Vagina (tissue), 2 donors: ENCODE results near the gene VPS41. TPM values are rescaled to one million over a fixed set of nuclear protein-coding genes. Genes with fewer than 3 reads are reported as not detected.

Experiments
- DNase-seq, 2 donors: peaks; one replicate each; pipeline ENCODE4 v3.0.0-alpha.2; 2017; ENCODE audit errors: extremely low spot score in 2 of 2
- H3K27ac ChIP-seq: fragments of 200-600 bp; sonication (generic); one replicate; pipeline ENCODE4 v1.5.1; 2019
- H3K27me3 ChIP-seq: fragments of 200-600 bp; sonication (generic); one replicate; pipeline ENCODE4 v1.5.1; 2019
- H3K36me3 ChIP-seq, 2 donors: fragments of 200-600 bp; sonication (generic); one replicate each; pipeline ENCODE4 v1.5.1; 2017 to 2019
- H3K4me1 ChIP-seq: fragments of 200-600 bp; sonication (generic); one replicate; pipeline ENCODE4 v1.5.1; 2019
- H3K4me3 ChIP-seq, 2 donors: fragments of 200-600 bp; sonication (generic); 1 replicate in 1 of 2; 2 replicates in 1 of 2; pipeline ENCODE4 v1.5.1; 2016 to 2019
- H3K9me3 ChIP-seq: fragments of 200-600 bp; sonication (generic); one replicate; pipeline ENCODE4 v1.5.1; 2019
- CTCF ChIP-seq, 3 experiments: fragments of 450-650 bp in 2 of 3; fragments of 200-600 bp in 1 of 3; sonication (generic) in 1 of 3; IDR thresholded peaks; one replicate each; pipeline ENCODE4 v1.5.1; 2017 to 2019; ENCODE audit warnings: antibody characterized with exemption in 3 of 3, mild to moderate bottlenecking in 2 of 3, moderate library complexity in 2 of 3
- POLR2A ChIP-seq, 2 donors: fragments of 450-650 bp; IDR thresholded peaks; one replicate each; pipeline ENCODE4 v1.6.1; 2017; ENCODE audit warnings: antibody characterized with exemption in 2 of 2, mild to moderate bottlenecking in 2 of 2, moderate library complexity in 2 of 2
- POLR2AphosphoS5 ChIP-seq, 2 donors: sonication (generic); formaldehyde crosslinking; IDR thresholded peaks; one replicate each; pipeline ENCODE4 v1.9.0; 2017; ENCODE audit warnings: antibody characterized with exemption in 2 of 2, mild to moderate bottlenecking in 2 of 2, low read depth in 1 of 2; ENCODE audit not compliant: insufficient read depth in 1 of 2
- intact Hi-C: fragments of 100-400 bp; cut with DNase I; formaldehyde crosslinking; loops from one replicate; pipeline ENCODE4 v1.15.1; 2023
- total RNA-seq: library from RNA; depleted of rRNA; stranded (reverse); fragments of >200 nt; gene quantifications from one replicate; pipeline ENCODE4 v1.2.3, GENCODE V29; 2016

VPS41 gene
- total RNA-seq, 1 donor from 2014 or later, result 46.7 TPM

GRCh38 chr7:38840736-38841460, 68.1 kb downstream of the VPS41 start:
- Histone ChIP-seq H3K27me3 (no peaks in the 10 kb centered on the region), H3K36me3 (no peaks in the 10 kb centered on the region), H3K4me3 (no peak overlapping the region), H3K9me3 (no peaks in the 10 kb centered on the region), H3K27ac (no peak overlapping the region), H3K4me1 (no peaks in the 10 kb centered on the region)
- intact Hi-C loops, result no loop called here
- TF ChIP-seq CTCF (IDR thresholded peaks at IDR 0.05) (no peak), POLR2A (IDR thresholded peaks at IDR 0.05) (no peak), POLR2AphosphoS5 (IDR thresholded peaks at IDR 0.05; ENCODE audit: insufficient read depth in 1 of 2, low read depth in 1 of 2) (no peak)
- DNase-seq, result no peak

- TF ChIP-seq POLR2AphosphoS5 (IDR thresholded peaks at IDR 0.05; ENCODE audit: insufficient read depth in 1 of 2, low read depth in 1 of 2) (no peak), CTCF (IDR thresholded peaks at IDR 0.05) (no peak), POLR2A (IDR thresholded peaks at IDR 0.05) (no peak)
- Histone ChIP-seq H3K36me3 (no peaks in the 10 kb centered on the region), H3K27ac (no peak overlapping the region), H3K27me3 (no peaks in the 10 kb centered on the region), H3K4me1 (no peaks in the 10 kb centered on the region), H3K4me3 (no peak overlapping the region), H3K9me3 (no peaks in the 10 kb centered on the region)
- DNase-seq, result no peak
- intact Hi-C loops, result no loop called here
Measured at GRCh38 chr7:38839851-38840250, 69.1 kb downstream of the VPS41 start.

GRCh38 chr7:38838725-38839385, 70.1 kb downstream of the VPS41 start:
- intact Hi-C loops, result no loop called here
- no peaks in the 10 kb centered on the region for H3K27me3 ChIP-seq
- no peak for DNase-seq
- H3K27ac ChIP-seq, result no peak overlapping the region
- H3K9me3 ChIP-seq, result no peaks in the 10 kb centered on the region
- H3K36me3 ChIP-seq, result no peaks in the 10 kb centered on the region
- H3K4me3 ChIP-seq, result no peak overlapping the region
- no peaks in the 10 kb centered on the region for H3K4me1 ChIP-seq
- TF ChIP-seq CTCF (IDR thresholded peaks at IDR 0.05) (no peak), POLR2AphosphoS5 (IDR thresholded peaks at IDR 0.05; ENCODE audit: insufficient read depth in 1 of 2, low read depth in 1 of 2) (no peak), POLR2A (IDR thresholded peaks at IDR 0.05) (no peak)

- no peak for DNase-seq
- Histone ChIP-seq H3K27me3 (no peaks in the 10 kb centered on the region), H3K4me3 (no peak overlapping the region), H3K36me3 (no peaks in the 10 kb centered on the region), H3K9me3 (no peaks in the 10 kb centered on the region), H3K4me1 (no peaks in the 10 kb centered on the region), H3K27ac (no peak overlapping the region)
- TF ChIP-seq POLR2AphosphoS5 (IDR thresholded peaks at IDR 0.05; ENCODE audit: insufficient read depth in 1 of 2, low read depth in 1 of 2) (no peak), CTCF (IDR thresholded peaks at IDR 0.05) (no peak), POLR2A (IDR thresholded peaks at IDR 0.05) (no peak)
- intact Hi-C loops, result no loop called here
Measured at GRCh38 chr7:38834357-38834756, 74.6 kb downstream of the VPS41 start.

GRCh38 chr7:38833329-38833728, 75.7 kb downstream of the VPS41 start:
- Histone ChIP-seq H3K4me3 (no peak overlapping the region), H3K9me3 (no peaks in the 10 kb centered on the region), H3K36me3 (no peaks in the 10 kb centered on the region), H3K27me3 (no peaks in the 10 kb centered on the region), H3K4me1 (no peaks in the 10 kb centered on the region), H3K27ac (no peak overlapping the region)
- intact Hi-C loops, result no loop called here
- DNase-seq, result no peak
- TF ChIP-seq CTCF (IDR thresholded peaks at IDR 0.05) (no peak), POLR2AphosphoS5 (IDR thresholded peaks at IDR 0.05; ENCODE audit: insufficient read depth in 1 of 2, low read depth in 1 of 2) (no peak), POLR2A (IDR thresholded peaks at IDR 0.05) (no peak)
